HEK293 (cell line): Measurements from ENCODE around the gene ACHE.
A peak's percentile ranks its signal among the peaks of the same experiment; 100 is the strongest.

Source experiments
- CTCF ChIA-PET: fragments of 350-600 bp; formaldehyde crosslinking; extraction: SDS; loops from one replicate; lab custom pipeline; 2021; ENCODE audit warnings: antibody characterized with exemption; lab: Yijun Ruan, JAX
- POLR2A ChIA-PET: fragments of 300-600 bp; formaldehyde crosslinking; extraction: SDS; loops from one replicate; lab custom pipeline; 2020; ENCODE audit warnings: antibody characterized with exemption, inconsistent platforms; lab: Yijun Ruan, JAX
- H3K27ac ChIP-seq: fragments of 200-500 bp; sonication (Bioruptor generic); 2 replicates; pipeline ENCODE4 v1.5.1; 2014; ENCODE audit warnings: low read depth, low read length, control low read depth, inconsistent platforms; ENCODE audit errors: extremely low read depth
- H3K36me3 ChIP-seq, 2 experiments: fragments of 200-500 bp in 1 of 2; sonication (Bioruptor generic) in 1 of 2; 1 replicate in 1 of 2; 2 replicates in 1 of 2; pipeline ENCODE4 v1.5.1; 2014 to 2017; ENCODE audit warnings: inconsistent platforms in 2 of 2, low read length in 2 of 2; ENCODE audit not compliant: control insufficient read depth in 2 of 2, insufficient read depth in 1 of 2
- H3K4me1 ChIP-seq: fragments of 200-500 bp; sonication (Bioruptor generic); 2 replicates; pipeline ENCODE4 v1.5.1; 2014; ENCODE audit warnings: mild to moderate bottlenecking, low read length, inconsistent platforms; ENCODE audit not compliant: control insufficient read depth, insufficient read depth
- H3K4me3 ChIP-seq: 2 replicates; pipeline ENCODE4 v1.5.1; 2011; ENCODE audit warnings: low read depth, mild to moderate bottlenecking, control low read depth, low read length, moderate library complexity
- H3K9me3 ChIP-seq: fragments of 200-500 bp; sonication (Bioruptor generic); 2 replicates; pipeline ENCODE4 v1.5.1; 2014; ENCODE audit warnings: low read depth, low read length, inconsistent platforms; ENCODE audit not compliant: control insufficient read depth, insufficient read depth
- GFI1B ChIP-seq: fragments of 450-650 bp; formaldehyde crosslinking; IDR thresholded peaks from 2 replicates; pipeline ENCODE4 v1.5.1; 2016; ENCODE audit warnings: missing biosample characterization, missing genetic modification characterization
- KLF8 ChIP-seq: fragments of 450-650 bp; formaldehyde crosslinking; IDR thresholded peaks from 2 replicates; pipeline ENCODE4 v1.5.1; 2016; ENCODE audit warnings: missing biosample characterization, missing genetic modification characterization
- KLF9 ChIP-seq: fragments of 450-650 bp; formaldehyde crosslinking; IDR thresholded peaks from 2 replicates; pipeline ENCODE4 v1.5.1; 2016; ENCODE audit warnings: missing biosample characterization, missing genetic modification characterization, low read depth
- PRDM1 ChIP-seq: fragments of 450-650 bp; formaldehyde crosslinking; IDR thresholded peaks from 2 replicates; pipeline ENCODE4; 2016; ENCODE audit warnings: missing biosample characterization, missing genetic modification characterization
- SP3 ChIP-seq: fragments of 450-650 bp; formaldehyde crosslinking; IDR thresholded peaks from 2 replicates; pipeline ENCODE4 v1.5.1; 2016; ENCODE audit warnings: missing biosample characterization, missing genetic modification characterization
- ZBTB17 ChIP-seq: fragments of 450-650 bp; formaldehyde crosslinking; IDR thresholded peaks from 2 replicates; pipeline ENCODE4 v1.5.1; 2016; ENCODE audit warnings: missing biosample characterization, missing genetic modification characterization
- ZEB2 ChIP-seq: fragments of 450-650 bp; formaldehyde crosslinking; IDR thresholded peaks from 2 replicates; pipeline ENCODE4 v1.5.1; 2016; ENCODE audit warnings: missing biosample characterization, missing genetic modification characterization
- ZFHX2 ChIP-seq: fragments of 450-650 bp; formaldehyde crosslinking; conservative IDR thresholded peaks from 2 replicates; pipeline ENCODE4 v1.5.1; 2016; ENCODE audit warnings: missing biosample characterization, missing genetic modification characterization
- ZNF121 ChIP-seq: fragments of 450-650 bp; formaldehyde crosslinking; IDR thresholded peaks from 2 replicates; pipeline ENCODE4 v1.5.1; 2016; ENCODE audit warnings: missing biosample characterization, missing genetic modification characterization
- ZNF2 ChIP-seq: fragments of 450-650 bp; formaldehyde crosslinking; IDR thresholded peaks from 2 replicates; pipeline ENCODE4 v1.5.1; 2016; ENCODE audit warnings: missing biosample characterization, missing genetic modification characterization
- ZNF239 ChIP-seq: fragments of 450-650 bp; formaldehyde crosslinking; IDR thresholded peaks from 2 replicates; pipeline ENCODE4 v1.5.1; 2016; ENCODE audit warnings: missing biosample characterization, missing genetic modification characterization
- ZNF530 ChIP-seq: fragments of 450-650 bp; formaldehyde crosslinking; IDR thresholded peaks from 2 replicates; pipeline ENCODE4 v1.5.1; 2016; ENCODE audit warnings: low read depth, missing biosample characterization, missing genetic modification characterization
- ZNF701 ChIP-seq: fragments of 450-650 bp; formaldehyde crosslinking; IDR thresholded peaks from 2 replicates; pipeline ENCODE4 v1.5.1; 2016; ENCODE audit warnings: missing biosample characterization, missing genetic modification characterization
- ZNF791 ChIP-seq: fragments of 450-650 bp; formaldehyde crosslinking; IDR thresholded peaks from 2 replicates; pipeline ENCODE4 v1.5.1; 2016; ENCODE audit warnings: missing biosample characterization, missing genetic modification characterization
- TF ChIP-seq, protein P1 (sequence below): fragments of 450-650 bp; formaldehyde crosslinking; IDR thresholded peaks from 2 replicates; pipeline ENCODE4 v1.5.1; 2016; ENCODE audit warnings: missing biosample characterization, missing genetic modification characterization
- TF ChIP-seq, protein P2 (sequence below): fragments of 450-650 bp; formaldehyde crosslinking; IDR thresholded peaks from 2 replicates; pipeline ENCODE4 v1.5.1; 2016; ENCODE audit warnings: missing biosample characterization, missing genetic modification characterization
- TF ChIP-seq, protein P3 (sequence below): fragments of 450-650 bp; formaldehyde crosslinking; IDR thresholded peaks from 2 replicates; pipeline ENCODE4 v1.5.1; 2017; ENCODE audit warnings: missing biosample characterization, missing genetic modification characterization

ACHE gene

DNA sequence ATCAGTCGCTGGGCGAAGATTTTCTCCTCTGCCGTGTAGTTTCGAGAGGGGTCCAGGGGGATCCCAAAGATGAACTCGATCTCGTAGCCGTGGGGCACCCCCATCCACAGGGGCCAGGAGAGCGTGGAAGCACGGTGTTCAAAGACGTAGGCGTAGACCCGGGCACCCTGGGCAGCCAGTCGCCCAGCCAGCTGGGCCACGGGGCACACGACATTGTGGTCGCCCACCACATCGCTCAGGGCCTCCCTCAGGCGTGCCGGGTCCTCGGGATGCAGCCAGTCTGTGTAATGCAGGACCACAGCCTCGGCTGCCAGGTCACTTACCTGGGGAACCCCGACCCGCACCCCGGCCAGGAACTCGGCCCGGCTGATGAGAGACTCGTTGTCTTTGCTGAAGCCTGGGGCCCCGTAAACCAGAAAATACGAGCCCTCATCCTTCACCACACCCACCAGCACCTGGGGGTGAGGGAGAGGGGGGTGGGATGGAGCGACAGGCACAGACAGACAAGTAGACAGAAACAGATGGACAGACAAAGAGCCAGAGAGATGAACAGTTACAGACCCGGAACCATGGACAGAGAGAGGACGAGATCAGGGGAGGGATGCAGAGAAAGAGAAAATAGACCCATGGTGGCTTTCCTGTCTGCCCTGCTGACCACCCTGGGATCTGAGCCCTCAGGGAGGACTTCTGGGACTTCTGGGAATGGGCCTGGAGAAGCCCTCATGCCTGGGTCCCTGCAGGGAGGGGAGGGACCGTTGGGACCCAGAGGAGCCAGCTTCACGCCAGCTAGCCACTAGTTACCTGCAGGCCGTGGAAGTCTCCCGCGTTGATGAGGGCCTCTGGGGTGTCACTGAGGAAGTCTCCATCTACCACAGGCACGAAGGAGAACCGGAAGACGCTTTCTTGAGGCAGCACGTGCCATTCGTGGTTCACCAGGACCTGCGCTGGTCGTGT lies 3.0 kb downstream of the ACHE start:
- H3K27ac ChIP-seq, result no peak overlapping the region
- ChIA-PET CTCF (interaction anchor here (0.6 kb wide), 1 partner anchor 92 kb away, joined by 4 read pairs; no protein-coding TSS in a partner anchor), POLR2A (no interaction called here)
- peaks cover 0 to 12% of the 10 kb centered on the region in 2 experiments; a peak in 1 of 3 replicates for H3K36me3 ChIP-seq
- no peak overlapping the region for H3K4me3 ChIP-seq
- TF ChIP-seq ZNF791 (tag by site-specific recombination), result no peak
- TF ChIP-seq, protein P1, sequence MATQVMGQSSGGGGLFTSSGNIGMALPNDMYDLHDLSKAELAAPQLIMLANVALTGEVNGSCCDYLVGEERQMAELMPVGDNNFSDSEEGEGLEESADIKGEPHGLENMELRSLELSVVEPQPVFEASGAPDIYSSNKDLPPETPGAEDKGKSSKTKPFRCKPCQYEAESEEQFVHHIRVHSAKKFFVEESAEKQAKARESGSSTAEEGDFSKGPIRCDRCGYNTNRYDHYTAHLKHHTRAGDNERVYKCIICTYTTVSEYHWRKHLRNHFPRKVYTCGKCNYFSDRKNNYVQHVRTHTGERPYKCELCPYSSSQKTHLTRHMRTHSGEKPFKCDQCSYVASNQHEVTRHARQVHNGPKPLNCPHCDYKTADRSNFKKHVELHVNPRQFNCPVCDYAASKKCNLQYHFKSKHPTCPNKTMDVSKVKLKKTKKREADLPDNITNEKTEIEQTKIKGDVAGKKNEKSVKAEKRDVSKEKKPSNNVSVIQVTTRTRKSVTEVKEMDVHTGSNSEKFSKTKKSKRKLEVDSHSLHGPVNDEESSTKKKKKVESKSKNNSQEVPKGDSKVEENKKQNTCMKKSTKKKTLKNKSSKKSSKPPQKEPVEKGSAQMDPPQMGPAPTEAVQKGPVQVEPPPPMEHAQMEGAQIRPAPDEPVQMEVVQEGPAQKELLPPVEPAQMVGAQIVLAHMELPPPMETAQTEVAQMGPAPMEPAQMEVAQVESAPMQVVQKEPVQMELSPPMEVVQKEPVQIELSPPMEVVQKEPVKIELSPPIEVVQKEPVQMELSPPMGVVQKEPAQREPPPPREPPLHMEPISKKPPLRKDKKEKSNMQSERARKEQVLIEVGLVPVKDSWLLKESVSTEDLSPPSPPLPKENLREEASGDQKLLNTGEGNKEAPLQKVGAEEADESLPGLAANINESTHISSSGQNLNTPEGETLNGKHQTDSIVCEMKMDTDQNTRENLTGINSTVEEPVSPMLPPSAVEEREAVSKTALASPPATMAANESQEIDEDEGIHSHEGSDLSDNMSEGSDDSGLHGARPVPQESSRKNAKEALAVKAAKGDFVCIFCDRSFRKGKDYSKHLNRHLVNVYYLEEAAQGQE (tag by site-specific recombination), result peak; percentile 71; the same call in 1 of the 2 replicates
- TF ChIP-seq GFI1B (tag by site-specific recombination), result no peak
- no peak for TF ChIP-seq ZNF701
- no peak for TF ChIP-seq ZNF2 (tag by site-specific recombination)
- no peak for TF ChIP-seq ZNF239
- no peaks in the 10 kb centered on the region for H3K9me3 ChIP-seq
- peaks cover 4% of the 10 kb centered on the region; the same call in 1 of the 2 replicates for H3K4me1 ChIP-seq

DNA sequence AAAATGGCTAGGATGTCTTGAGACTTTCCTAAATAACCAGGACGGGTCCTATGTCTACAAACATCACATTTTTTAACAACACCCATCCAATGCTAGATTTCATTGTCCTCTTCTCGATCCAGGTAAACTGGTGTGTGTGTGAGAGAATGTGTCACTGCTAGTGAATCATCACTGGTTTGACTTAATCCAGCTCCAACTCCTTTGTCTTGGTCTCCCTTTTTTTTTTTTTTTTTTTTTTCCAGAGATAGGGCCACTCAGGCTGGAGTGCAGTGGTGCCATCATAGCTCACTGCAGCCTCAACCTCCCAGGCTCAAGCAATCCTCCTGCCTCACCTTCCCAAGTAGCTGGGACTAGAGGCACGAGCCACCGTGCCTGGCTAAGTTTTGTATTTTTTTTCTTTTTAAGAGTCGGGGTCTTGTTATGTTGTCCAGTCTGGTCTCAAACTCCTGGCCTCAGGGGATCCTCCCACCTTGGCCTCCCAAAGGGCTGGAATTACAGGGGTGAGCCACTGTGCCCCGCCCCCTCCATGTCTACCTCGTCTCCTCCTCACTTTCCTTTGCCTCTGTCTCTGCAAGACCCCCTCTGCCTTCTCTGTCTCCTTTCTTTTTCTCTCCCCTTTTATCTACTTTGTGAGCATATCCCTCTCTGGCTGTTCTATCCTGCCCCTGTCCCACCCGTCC lies 4.0 kb downstream of the ACHE start:
- Histone ChIP-seq H3K9me3 (no peaks in the 10 kb centered on the region), H3K36me3 (peaks cover 0 to 22% of the 10 kb centered on the region in 2 experiments; a peak in 1 of 3 replicates), H3K27ac (no peak overlapping the region), H3K4me3 (no peak overlapping the region)
- ChIA-PET CTCF (interaction anchor here (0.7 to 2.1 kb wide), 3 partner anchors 167 to 550 kb away, joined by 3 to 10 read pairs (median 6); no protein-coding TSS in a partner anchor), POLR2A (interaction anchor here (0.6 to 8.7 kb wide), 3 partner anchors 15 to 214 kb away, joined by 3 to 198 read pairs (median 3); partner anchors contain the start of gene SRRT)
- TF ChIP-seq, protein P2, sequence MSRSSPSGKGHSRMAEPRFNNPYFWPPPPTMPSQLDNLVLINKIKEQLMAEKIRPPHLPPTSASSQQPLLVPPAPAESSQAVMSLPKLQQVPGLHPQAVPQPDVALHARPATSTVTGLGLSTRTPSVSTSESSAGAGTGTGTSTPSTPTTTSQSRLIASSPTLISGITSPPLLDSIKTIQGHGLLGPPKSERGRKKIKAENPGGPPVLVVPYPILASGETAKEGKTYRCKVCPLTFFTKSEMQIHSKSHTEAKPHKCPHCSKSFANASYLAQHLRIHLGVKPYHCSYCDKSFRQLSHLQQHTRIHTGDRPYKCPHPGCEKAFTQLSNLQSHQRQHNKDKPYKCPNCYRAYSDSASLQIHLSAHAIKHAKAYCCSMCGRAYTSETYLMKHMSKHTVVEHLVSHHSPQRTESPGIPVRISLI, result 0 out of 2 replicates have a peak, but pooled peaks have one; percentile 60
- peak; percentile 55 for TF ChIP-seq KLF8 (tag by site-specific recombination)
- TF ChIP-seq, protein P3, sequence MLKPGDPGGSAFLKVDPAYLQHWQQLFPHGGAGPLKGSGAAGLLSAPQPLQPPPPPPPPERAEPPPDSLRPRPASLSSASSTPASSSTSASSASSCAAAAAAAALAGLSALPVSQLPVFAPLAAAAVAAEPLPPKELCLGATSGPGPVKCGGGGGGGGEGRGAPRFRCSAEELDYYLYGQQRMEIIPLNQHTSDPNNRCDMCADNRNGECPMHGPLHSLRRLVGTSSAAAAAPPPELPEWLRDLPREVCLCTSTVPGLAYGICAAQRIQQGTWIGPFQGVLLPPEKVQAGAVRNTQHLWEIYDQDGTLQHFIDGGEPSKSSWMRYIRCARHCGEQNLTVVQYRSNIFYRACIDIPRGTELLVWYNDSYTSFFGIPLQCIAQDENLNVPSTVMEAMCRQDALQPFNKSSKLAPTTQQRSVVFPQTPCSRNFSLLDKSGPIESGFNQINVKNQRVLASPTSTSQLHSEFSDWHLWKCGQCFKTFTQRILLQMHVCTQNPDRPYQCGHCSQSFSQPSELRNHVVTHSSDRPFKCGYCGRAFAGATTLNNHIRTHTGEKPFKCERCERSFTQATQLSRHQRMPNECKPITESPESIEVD (tag by site-specific recombination), result no peak
- 0 out of 2 replicates have a peak, but pooled peaks have one; percentile 42 for TF ChIP-seq ZEB2
- TF ChIP-seq PRDM1, result peak; percentile 60
- TF ChIP-seq KLF9 (tag by site-specific recombination), result peak; percentile 37; the same call in 1 of the 2 replicates
- no peak for TF ChIP-seq ZNF530 (tag by site-specific recombination)
- TF ChIP-seq ZNF121 (tag by site-specific recombination), result 0 out of 2 replicates have a peak, but pooled peaks have one; percentile 19
- 0 out of 2 replicates have a peak, but pooled peaks have one; percentile 26 for TF ChIP-seq ZFHX2
- no peak for TF ChIP-seq SP3 (tag by site-specific recombination)
- TF ChIP-seq ZBTB17 (tag by site-specific recombination), result peak; percentile 59
- TF ChIP-seq, all 188 proteins: peak for 8
- H3K4me1 ChIP-seq, result peaks cover 4% of the 10 kb centered on the region; the same call in 1 of the 2 replicates
